HepG2 (cell line): ENCODE measurements around the gene SVOP. TPM values are rescaled to one million over a fixed set of nuclear protein-coding genes. Genes with fewer than 3 reads are reported as not detected.
A peak's percentile ranks its signal among the peaks of the same experiment; 100 is the strongest.

Experiments used
- ATAC-seq: fragments of 200-7000 bp; cut with Tn5 transposase; 3 replicates; pipeline ENCODE4 v1.9.1; 2020; ENCODE audit warnings: mild to moderate bottlenecking, moderate library complexity
- BruUV-seq: library from RNA; stranded (reverse); fragments of 400-500 nt; replicated peaks from 2 replicates; lab custom pipeline; 2021; lab: Mats Ljungman, UMichigan
- CTCF ChIA-PET: fragments of 300-600 bp; formaldehyde crosslinking; extraction: SDS; loops from one replicate; lab custom pipeline; 2021; ENCODE audit warnings: low total read pairs, inconsistent platforms, low intra/inter-chr PET ratio; lab: Yijun Ruan, JAX
- POLR2A ChIA-PET: fragments of 350-600 bp; sonication (Branson Sonifier 250); formaldehyde crosslinking; loops from one replicate; lab custom pipeline; 2020; ENCODE audit warnings: antibody characterized with exemption, inconsistent platforms; lab: Yijun Ruan, JAX
- DNase-seq: peaks from one replicate; pipeline ENCODE4 v3.0.0-alpha.2; 2015; ENCODE audit warnings: low spot score
- FAIRE-seq: peaks from 3 replicates; lab custom pipeline; 2011; peaks lifted over from hg19 to GRCh38; lab: Jason Lieb, UNC
- H2AFZ ChIP-seq: one replicate; pipeline ENCODE4 v1.6.1; 2011; ENCODE audit warnings: low read length, inconsistent platforms
- H3K27ac ChIP-seq: fragments of 300-600 bp; 3 replicates; pipeline ENCODE4 v1.8.0; 2011; ENCODE audit warnings: mixed run types, mild to moderate bottlenecking, mixed read lengths, low read length, inconsistent platforms; ENCODE audit not compliant: insufficient read depth; ENCODE audit errors: extremely low read length
- H3K27me3 ChIP-seq, 2 experiments: fragments of 200-600 bp in 1 of 2; 2 replicates in 1 of 2; 3 replicates in 1 of 2; pipeline versions ENCODE4 v1.6.0 to v1.8.0; 2011; ENCODE audit warnings: low read length in 2 of 2, mild to moderate bottlenecking in 2 of 2, moderate library complexity in 2 of 2, inconsistent platforms in 1 of 2; ENCODE audit not compliant: insufficient read depth in 2 of 2, control insufficient read depth in 1 of 2
- H3K36me3 ChIP-seq, 2 experiments: fragments of 200-600 bp in 1 of 2; replicated peaks in 1 of 2; 2 replicates in 1 of 2; 3 replicates in 1 of 2; pipeline versions ENCODE4 v1.5.1 to v1.8.0; 2011; ENCODE audit warnings: low read length in 2 of 2, inconsistent platforms in 1 of 2; ENCODE audit not compliant: insufficient read depth in 2 of 2, control insufficient read depth in 1 of 2
- H3K4me1 ChIP-seq: 2 replicates; pipeline ENCODE4 v1.5.1; 2012; ENCODE audit warnings: low read length, inconsistent platforms; ENCODE audit not compliant: insufficient read depth
- H3K4me2 ChIP-seq: 2 replicates; pipeline ENCODE4 v1.6.0; 2011; ENCODE audit warnings: low read depth, low read length, inconsistent platforms
- H3K4me3 ChIP-seq, 3 experiments: fragments of 200-600 bp in 1 of 3; sonication (generic), shearing (Covaris generic) in 1 of 3; replicated peaks in 1 of 3; 2 replicates each; pipeline ENCODE4 v1.5.1; 2011 to 2016; ENCODE audit warnings: low read length in 3 of 3, inconsistent platforms in 2 of 3, low read depth in 2 of 3, mild to moderate bottlenecking in 2 of 3, control low read depth in 1 of 3, mixed read lengths in 1 of 3; ENCODE audit not compliant: insufficient read depth in 1 of 3
- H3K79me2 ChIP-seq: one replicate; pipeline ENCODE4 v1.6.1; 2011; ENCODE audit warnings: low read length, inconsistent platforms; ENCODE audit not compliant: insufficient read depth
- H3K9ac ChIP-seq: 2 replicates; pipeline ENCODE4 v1.6.0; 2011; ENCODE audit warnings: mild to moderate bottlenecking, low read depth, low read length, inconsistent platforms; ENCODE audit not compliant: insufficient read depth
- H3K9me3 ChIP-seq: 2 replicates; pipeline ENCODE4 v1.5.1; 2012; ENCODE audit warnings: mild to moderate bottlenecking, low read length
- H4K20me1 ChIP-seq: 2 replicates; pipeline ENCODE4 v1.6.0; 2011; ENCODE audit warnings: inconsistent platforms, mild to moderate bottlenecking, low read length, moderate library complexity; ENCODE audit not compliant: insufficient read depth
- FOSL1 ChIP-seq: sonication (generic); formaldehyde crosslinking; IDR thresholded peaks from 2 replicates; pipeline ENCODE4 v1.9.0; 2021; ENCODE audit warnings: missing genetic modification reagents, borderline replicate concordance
- GZF1 ChIP-seq: sonication (generic); formaldehyde crosslinking; IDR thresholded peaks from 2 replicates; pipeline ENCODE4 v1.5.1; 2020; ENCODE audit warnings: mild to moderate bottlenecking, missing genetic modification reagents
- HCFC1 ChIP-seq: fragments of 150-350 bp; IDR thresholded peaks from 2 replicates; pipeline ENCODE4 v1.6.1; 2014; ENCODE audit warnings: low read depth, low read length
- KDM5B ChIP-seq: sonication (generic); formaldehyde crosslinking; IDR thresholded peaks from 2 replicates; pipeline ENCODE4 v1.4.0; 2020; ENCODE audit warnings: missing genetic modification reagents, mild to moderate bottlenecking, borderline replicate concordance
- MBNL3 ChIP-seq: fragments of 250-450 bp; sonication (Bioruptor Pico); conservative IDR thresholded peaks from 2 replicates; pipeline ENCODE4 v1.8.0; 2022; ENCODE audit warnings: mild to moderate bottlenecking, inconsistent platforms
- NFRKB ChIP-seq: fragments of 450-650 bp; IDR thresholded peaks from 2 replicates; pipeline ENCODE4 v1.6.1; 2017
- NFYB ChIP-seq: sonication (generic); formaldehyde crosslinking; IDR thresholded peaks from 2 replicates; pipeline ENCODE4 v1.4.0; 2020; ENCODE audit warnings: missing genetic modification reagents
- NFYC ChIP-seq: IDR thresholded peaks from 2 replicates; pipeline ENCODE4 v1.6.1; 2016; ENCODE audit warnings: missing genetic modification reagents, missing compliant biosample characterization
- RBAK ChIP-seq: sonication (generic); formaldehyde crosslinking; IDR thresholded peaks from 2 replicates; pipeline ENCODE4 v1.5.1; 2020; ENCODE audit warnings: mild to moderate bottlenecking, missing genetic modification reagents
- SUZ12 ChIP-seq: fragments of 150-350 bp; IDR thresholded peaks from 2 replicates; pipeline ENCODE4 v1.6.1; 2014; ENCODE audit warnings: low read depth, low read length
- THAP11 ChIP-seq: IDR thresholded peaks from 2 replicates; pipeline ENCODE4 v1.6.1; 2016; ENCODE audit warnings: missing biosample characterization, missing genetic modification reagents
- ZMYM3 ChIP-seq: sonication (generic); formaldehyde crosslinking; IDR thresholded peaks from 2 replicates; pipeline ENCODE4 v1.5.1; 2020; ENCODE audit warnings: mild to moderate bottlenecking, missing genetic modification reagents
- ZNF143 ChIP-seq: sonication (generic); formaldehyde crosslinking; IDR thresholded peaks from 2 replicates; pipeline ENCODE4 v1.4.0; 2020; ENCODE audit warnings: missing genetic modification reagents
- ZNF251 ChIP-seq: sonication (generic); formaldehyde crosslinking; IDR thresholded peaks from 2 replicates; pipeline ENCODE4 v1.9.0; 2021; ENCODE audit warnings: mild to moderate bottlenecking, missing genetic modification reagents
- ZNF530 ChIP-seq: sonication (generic); formaldehyde crosslinking; IDR thresholded peaks from 2 replicates; pipeline ENCODE4 v1.5.0; 2020; ENCODE audit warnings: low read depth, mild to moderate bottlenecking, missing genetic modification reagents
- ZNF761 ChIP-seq: sonication (generic); formaldehyde crosslinking; conservative IDR thresholded peaks from 2 replicates; pipeline ENCODE4 v1.4.0; 2020; ENCODE audit warnings: mild to moderate bottlenecking, missing genetic modification reagents
- ZNF792 ChIP-seq: IDR thresholded peaks from 2 replicates; pipeline ENCODE4 v1.6.1; 2016
- WGBS: methylation state at CpG from one replicate; pipeline ENCODE4 v1.1.6; 2017; ENCODE audit warnings: low lambda C conversion rate; 5-methylcytosine and 5-hydroxymethylcytosine counted together
- in situ Hi-C: cut with HindIII; loops from 2 replicates; pipeline ENCODE4 v1.10.0; 2017; ENCODE audit warnings: low pct_unique_long_range_greater_than_20kb; ENCODE audit not compliant: extremely low pct_ligation_motif_present
- intact Hi-C: fragments of 100-400 bp; cut with micrococcal nuclease; formaldehyde crosslinking; loops from one replicate; pipeline ENCODE4 v1.10.0; 2022; ENCODE audit not compliant: unreplicated experiment
- polyA plus RNA-seq, 8 experiments: library from polyadenylated mRNA; depleted of rRNA in 3 of 8; stranded (reverse) in 7 of 8; unstranded in 1 of 8; fragments of >200 nt; fragmentation: Illumina TruSeq in 4 of 8; extraction: Trizol in 4 of 8; gene quantifications; 2 replicates each; pipeline versions ENCODE4 v1.2.1 to v1.2.3, GENCODE V29; 2011 to 2016; ENCODE audit warnings: low read depth in 4 of 8, missing spikeins in 1 of 8, mixed read lengths in 1 of 8; ENCODE audit not compliant: insufficient read depth in 1 of 8
- total RNA-seq, 5 experiments: library from RNA; depleted of rRNA; stranded (reverse); fragments of >200 nt; fragmentation: Illumina TruSeq; extraction: Trizol; gene quantifications; 2 replicates each; pipeline ENCODE4 v1.2.3, GENCODE V29; 2016; ENCODE audit warnings: low read depth in 1 of 5
- TF ChIP-seq, protein P1 (sequence below): sonication (generic); formaldehyde crosslinking; IDR thresholded peaks from 2 replicates; pipeline ENCODE4 v1.5.0; 2020; ENCODE audit warnings: mild to moderate bottlenecking, missing genetic modification reagents
- TF ChIP-seq, protein P2 (sequence below): sonication (generic); formaldehyde crosslinking; IDR thresholded peaks from 2 replicates; pipeline ENCODE4 v1.4.0; 2020; ENCODE audit warnings: missing genetic modification reagents, mild to moderate bottlenecking, borderline replicate concordance

Gene SVOP
- total and polyA plus RNA-seq, 2 of the 13 experiments (the other 11 are each of a cell fraction or from before 2014, with no cell fraction given): not detected

DNA sequence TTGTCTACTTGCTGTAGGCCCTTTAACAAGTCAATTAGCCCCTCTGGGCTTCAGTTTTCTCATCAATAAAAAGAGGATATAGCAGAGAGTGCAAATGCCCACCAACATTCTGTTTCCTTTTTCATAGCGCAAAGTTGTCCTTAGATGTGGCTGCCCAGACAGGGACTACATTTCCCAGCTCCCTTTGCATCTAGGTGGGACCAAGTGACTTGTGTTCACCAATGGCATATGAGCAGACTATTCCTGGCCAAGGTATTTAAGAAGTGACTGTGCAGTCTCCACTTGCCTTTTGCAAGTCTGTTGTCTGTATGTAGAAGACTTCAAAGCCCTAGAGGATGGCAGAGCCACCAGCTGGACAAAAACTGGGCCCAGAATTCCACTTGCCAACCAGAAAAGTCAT is 81.3 kb downstream of the SVOP start:
- BruUV-seq: no TSS peak
- no peak overlapping the region for H3K27ac ChIP-seq
- no peaks in the 10 kb centered on the region for H3K79me2 ChIP-seq
- H3K4me3 ChIP-seq: no peak overlapping the region
- 45% methylated on average over 1 of the region's 1 CpG for WGBS
- in situ Hi-C loops: no loop called here
- ChIA-PET CTCF (no interaction called here), POLR2A (no interaction called here)
- no peak overlapping the region for H3K9ac ChIP-seq
- intact Hi-C loops: no loop called here
- H3K27me3 ChIP-seq: peaks cover 0 to 13% of the 10 kb centered on the region in 2 experiments; a peak in 1 of 5 replicates
- DNase-seq (peak; percentile 12), FAIRE-seq (peak; percentile 44), ATAC-seq (peak; percentile 79)
- H3K4me2 ChIP-seq: peak overlapping the region; percentile 14; the same call in 1 of the 2 replicates
- H3K36me3 ChIP-seq: no peaks in the 10 kb centered on the region
- no peaks in the 10 kb centered on the region for H3K9me3 ChIP-seq
- no peak overlapping the region for H2AFZ ChIP-seq
- no peaks in the 10 kb centered on the region for H4K20me1 ChIP-seq
- no peak for TF ChIP-seq FOSL1
- TF ChIP-seq ZMYM3 (CRISPR knock-in tag): no peak
- no peak for TF ChIP-seq ZNF792 (CRISPR knock-in tag)
- no peak for TF ChIP-seq ZNF530 (CRISPR knock-in tag)
- TF ChIP-seq, protein P1, sequence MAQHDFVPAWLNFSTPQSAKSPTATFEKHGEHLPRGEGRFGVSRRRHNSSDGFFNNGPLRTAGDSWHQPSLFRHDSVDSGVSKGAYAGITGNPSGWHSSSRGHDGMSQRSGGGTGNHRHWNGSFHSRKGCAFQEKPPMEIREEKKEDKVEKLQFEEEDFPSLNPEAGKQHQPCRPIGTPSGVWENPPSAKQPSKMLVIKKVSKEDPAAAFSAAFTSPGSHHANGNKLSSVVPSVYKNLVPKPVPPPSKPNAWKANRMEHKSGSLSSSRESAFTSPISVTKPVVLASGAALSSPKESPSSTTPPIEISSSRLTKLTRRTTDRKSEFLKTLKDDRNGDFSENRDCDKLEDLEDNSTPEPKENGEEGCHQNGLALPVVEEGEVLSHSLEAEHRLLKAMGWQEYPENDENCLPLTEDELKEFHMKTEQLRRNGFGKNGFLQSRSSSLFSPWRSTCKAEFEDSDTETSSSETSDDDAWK (CRISPR knock-in tag): no peak
- peak; percentile 22; the same call in 1 of the 2 replicates for TF ChIP-seq SUZ12
- TF ChIP-seq, protein P2, sequence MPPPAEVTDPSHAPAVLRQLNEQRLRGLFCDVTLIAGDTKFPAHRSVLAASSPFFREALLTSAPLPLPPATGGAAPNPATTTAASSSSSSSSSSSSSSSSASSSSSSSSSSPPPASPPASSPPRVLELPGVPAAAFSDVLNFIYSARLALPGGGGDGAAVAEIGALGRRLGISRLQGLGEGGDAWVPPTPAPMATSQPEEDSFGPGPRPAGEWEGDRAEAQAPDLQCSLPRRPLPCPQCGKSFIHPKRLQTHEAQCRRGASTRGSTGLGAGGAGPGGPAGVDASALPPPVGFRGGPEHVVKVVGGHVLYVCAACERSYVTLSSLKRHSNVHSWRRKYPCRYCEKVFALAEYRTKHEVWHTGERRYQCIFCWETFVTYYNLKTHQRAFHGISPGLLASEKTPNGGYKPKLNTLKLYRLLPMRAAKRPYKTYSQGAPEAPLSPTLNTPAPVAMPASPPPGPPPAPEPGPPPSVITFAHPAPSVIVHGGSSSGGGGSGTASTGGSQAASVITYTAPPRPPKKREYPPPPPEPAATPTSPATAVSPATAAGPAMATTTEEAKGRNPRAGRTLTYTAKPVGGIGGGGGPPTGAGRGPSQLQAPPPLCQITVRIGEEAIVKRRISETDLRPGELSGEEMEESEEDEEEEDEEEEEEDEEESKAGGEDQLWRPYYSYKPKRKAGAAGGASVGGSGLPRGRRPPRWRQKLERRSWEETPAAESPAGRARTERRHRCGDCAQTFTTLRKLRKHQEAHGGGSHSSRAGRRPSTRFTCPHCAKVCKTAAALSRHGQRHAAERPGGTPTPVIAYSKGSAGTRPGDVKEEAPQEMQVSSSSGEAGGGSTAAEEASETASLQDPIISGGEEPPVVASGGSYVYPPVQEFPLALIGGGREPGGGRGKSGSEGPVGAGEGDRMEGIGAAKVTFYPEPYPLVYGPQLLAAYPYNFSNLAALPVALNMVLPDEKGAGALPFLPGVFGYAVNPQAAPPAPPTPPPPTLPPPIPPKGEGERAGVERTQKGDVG: no peak
- TF ChIP-seq NFYC (CRISPR knock-in tag): peak; percentile 65
- TF ChIP-seq THAP11 (CRISPR knock-in tag): peak; percentile 96
- no peak for TF ChIP-seq RBAK (CRISPR knock-in tag)
- no peak for TF ChIP-seq ZNF761 (CRISPR knock-in tag)
- TF ChIP-seq NFRKB: no peak
- TF ChIP-seq GZF1 (CRISPR knock-in tag): no peak
- TF ChIP-seq HCFC1: peak; percentile 61; the same call in 1 of the 2 replicates
- TF ChIP-seq NFYB (CRISPR knock-in tag): peak; percentile 40; the same call in 1 of the 2 replicates
- no peak for TF ChIP-seq MBNL3 (CRISPR knock-in tag)
- peak; percentile 86 for TF ChIP-seq ZNF143 (CRISPR knock-in tag)
- no peak for TF ChIP-seq ZNF251 (CRISPR knock-in tag)
- TF ChIP-seq KDM5B (CRISPR knock-in tag): no peak
- no peaks in the 10 kb centered on the region for H3K4me1 ChIP-seq
